SK-N-SH (cell line): ENCODE results near the gene HOXA4. TPM values are rescaled to one million over a fixed set of nuclear protein-coding genes. Genes with fewer than 3 reads are reported as not detected.

ENCODE experiments used
- CTCF ChIA-PET: fragments of 300-600, 350-600 bp; formaldehyde crosslinking; extraction: SDS; loops from one replicate; lab custom pipeline; 2021; lab: Yijun Ruan, JAX
- POLR2A ChIA-PET: fragments of 350-600 bp; sonication (Branson Sonifier 250); formaldehyde crosslinking; extraction: SDS; loops from one replicate; lab custom pipeline; 2020; ENCODE audit warnings: antibody characterized with exemption, inconsistent platforms; lab: Yijun Ruan, JAX
- DNase-seq: peaks from one replicate; pipeline ENCODE4 v3.0.0; 2012
- H2AFZ ChIP-seq: fragments of 200-600 bp; sonication (generic); 2 replicates; pipeline ENCODE4 v1.8.1; 2016; ENCODE audit warnings: antibody characterized with exemption, mild to moderate bottlenecking, low read depth
- H3F3A ChIP-seq: fragments of 200-600 bp; sonication (generic); replicated peaks from 2 replicates; pipeline ENCODE3; 2016; ENCODE audit warnings: antibody characterized with exemption, mild to moderate bottlenecking; ENCODE audit not compliant: insufficient read depth
- H3K27ac ChIP-seq, 2 experiments: fragments of 200-500 bp in 1 of 2; fragments of 200-600 bp in 1 of 2; sonication (Bioruptor generic) in 1 of 2; sonication (generic), shearing (Covaris generic) in 1 of 2; 2 replicates each; pipeline versions ENCODE4 v1.5.1 to v1.6.1; 2014 to 2016; ENCODE audit warnings: low read depth in 2 of 2, inconsistent platforms in 1 of 2, low read length in 1 of 2, mild to moderate bottlenecking in 1 of 2, mixed read lengths in 1 of 2
- H3K27me3 ChIP-seq: fragments of 200-600 bp; sonication (generic), shearing (Covaris generic); 2 replicates; pipeline ENCODE4 v1.6.1; 2016; ENCODE audit warnings: mixed run types; ENCODE audit not compliant: insufficient read depth
- H3K36me3 ChIP-seq, 2 experiments: fragments of 200-500 bp in 1 of 2; fragments of 200-600 bp in 1 of 2; sonication (Bioruptor generic) in 1 of 2; sonication (generic) in 1 of 2; replicated peaks in 1 of 2; 2 replicates each; pipeline versions ENCODE3 to v1.5.1; 2014 to 2016; ENCODE audit warnings: low read length in 1 of 2, mild to moderate bottlenecking in 1 of 2; ENCODE audit not compliant: insufficient read depth in 2 of 2, control insufficient read depth in 1 of 2
- H3K4me1 ChIP-seq, 2 experiments: fragments of 200-500 bp in 1 of 2; fragments of 200-600 bp in 1 of 2; sonication (Bioruptor generic) in 1 of 2; sonication (generic), shearing (Covaris generic) in 1 of 2; 2 replicates each; pipeline versions ENCODE4 v1.5.1 to v1.6.1; 2014 to 2016; ENCODE audit warnings: low read depth in 1 of 2, low read length in 1 of 2, mixed run types in 1 of 2; ENCODE audit not compliant: insufficient read depth in 2 of 2, control insufficient read depth in 1 of 2
- H3K4me2 ChIP-seq: fragments of 200-600 bp; sonication (generic), shearing (Covaris generic); 2 replicates; pipeline ENCODE4 v1.6.1; 2017; ENCODE audit warnings: mixed run types
- H3K4me3 ChIP-seq, 2 experiments: fragments of 200-500 bp in 1 of 2; fragments of 200-600 bp in 1 of 2; sonication (Bioruptor generic) in 1 of 2; sonication (generic), shearing (Covaris generic) in 1 of 2; 2 replicates each; pipeline versions ENCODE4 v1.5.1 to v1.8.1; 2014 to 2016; ENCODE audit warnings: low read depth in 2 of 2, inconsistent platforms in 1 of 2, low read length in 1 of 2, mild to moderate bottlenecking in 1 of 2, mixed read lengths in 1 of 2, moderate library complexity in 1 of 2
- H3K79me2 ChIP-seq: fragments of 200-600 bp; sonication (generic); 2 replicates; pipeline ENCODE4 v1.8.1; 2017; ENCODE audit warnings: mild to moderate bottlenecking; ENCODE audit not compliant: insufficient read depth
- H3K9ac ChIP-seq: fragments of 200-600 bp; sonication (generic); 2 replicates; pipeline ENCODE4 v1.6.1; 2017; ENCODE audit warnings: mixed run types
- H3K9me2 ChIP-seq: fragments of 200-600 bp; sonication (generic); 2 replicates; pipeline ENCODE4 v1.6.1; 2017; ENCODE audit warnings: mixed run types
- H3K9me3 ChIP-seq: fragments of 200-600 bp; sonication (generic); 2 replicates; pipeline ENCODE4 v1.6.1; 2017; ENCODE audit warnings: mixed run types, mild to moderate bottlenecking, moderate library complexity
- H4K20me1 ChIP-seq: fragments of 200-600 bp; sonication (generic); 2 replicates; pipeline ENCODE4 v1.6.1; 2017; ENCODE audit warnings: mild to moderate bottlenecking, mixed run types; ENCODE audit not compliant: insufficient read depth
- EZH2phosphoT487 ChIP-seq: fragments of 200-600 bp; sonication (generic); IDR thresholded peaks from 2 replicates; pipeline ENCODE4 v1.6.1; 2017; ENCODE audit warnings: low read depth, mixed run types, mild to moderate bottlenecking, antibody characterized with exemption, moderate library complexity, borderline replicate concordance
- WGBS: methylation state at CpG from one replicate; pipeline ENCODE4 v1.1.6; 2017; ENCODE audit warnings: low lambda C conversion rate; 5-methylcytosine and 5-hydroxymethylcytosine counted together
- polyA plus RNA-seq, 3 experiments: library from polyadenylated mRNA; depleted of rRNA; stranded (reverse); fragments of >200 nt; gene quantifications; 2 replicates each; pipeline ENCODE4 v1.2.3, GENCODE V29; 2012
- TF ChIP-seq, protein P1 (sequence below): IDR thresholded peaks from 2 replicates; pipeline ENCODE4; 2012
- TF ChIP-seq, protein P2 (sequence below): fragments of 150-350 bp; IDR thresholded peaks from 2 replicates; pipeline ENCODE4 v1.6.1; 2017; ENCODE audit warnings: antibody characterized with exemption, low read length, low read depth, borderline replicate concordance

The HOXA4 gene
- polyA plus RNA-seq, 1 of the 3 experiments (the other 2 are of a cell fraction) = not detected

- no peaks in the 10 kb centered on the region for H3K9me2 ChIP-seq
- H3K27me3 ChIP-seq = peaks cover 100% of the 10 kb centered on the region
- H3K4me3 ChIP-seq = no peak overlapping the region
- no peak overlapping the region for H2AFZ ChIP-seq
- no peaks in the 10 kb centered on the region for H3K79me2 ChIP-seq
- H3K27ac ChIP-seq = no peak overlapping the region
- TF ChIP-seq, protein P1, sequence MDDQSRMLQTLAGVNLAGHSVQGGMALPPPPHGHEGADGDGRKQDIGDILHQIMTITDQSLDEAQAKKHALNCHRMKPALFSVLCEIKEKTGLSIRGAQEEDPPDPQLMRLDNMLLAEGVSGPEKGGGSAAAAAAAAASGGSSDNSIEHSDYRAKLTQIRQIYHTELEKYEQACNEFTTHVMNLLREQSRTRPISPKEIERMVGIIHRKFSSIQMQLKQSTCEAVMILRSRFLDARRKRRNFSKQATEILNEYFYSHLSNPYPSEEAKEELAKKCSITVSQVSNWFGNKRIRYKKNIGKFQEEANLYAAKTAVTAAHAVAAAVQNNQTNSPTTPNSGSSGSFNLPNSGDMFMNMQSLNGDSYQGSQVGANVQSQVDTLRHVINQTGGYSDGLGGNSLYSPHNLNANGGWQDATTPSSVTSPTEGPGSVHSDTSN = no peak
- peak; percentile 77; the same call in 1 of the 2 replicates for TF ChIP-seq EZH2phosphoT487
- no peaks in the 10 kb centered on the region for H3K36me3 ChIP-seq
- WGBS = 15% methylated on average over 30 of the region's 44 CpGs
- no peaks in the 10 kb centered on the region; a peak in 1 of 4 replicates for H3K4me1 ChIP-seq
- no peak overlapping the region for H3K9ac ChIP-seq
- ChIA-PET POLR2A (no interaction called here), CTCF (interaction anchor here (0.6 to 2.0 kb wide), 8 partner anchors 9 to 56 kb away, joined by 3 to 6 read pairs (median 4); partner anchors contain the start of gene HOXA5)
- H4K20me1 ChIP-seq = no peaks in the 10 kb centered on the region
- no peaks in the 10 kb centered on the region for H3F3A ChIP-seq
- peak; percentile 73 for DNase-seq
- peak overlapping the region; percentile 21; the same call in 1 of the 2 replicates for H3K4me2 ChIP-seq
- no peaks in the 10 kb centered on the region for H3K9me3 ChIP-seq
Observed at GRCh38 chr7:27106181-27106900, 24.2 kb downstream of the HOXA4 start.

GRCh38 chr7:27105301-27106031 is 25.1 kb downstream of the HOXA4 start:
- H3K79me2 ChIP-seq = no peaks in the 10 kb centered on the region
- H4K20me1 ChIP-seq = no peaks in the 10 kb centered on the region
- no peaks in the 10 kb centered on the region for H3F3A ChIP-seq
- no peaks in the 10 kb centered on the region; a peak in 1 of 4 replicates for H3K4me1 ChIP-seq
- H3K9me3 ChIP-seq = no peaks in the 10 kb centered on the region
- H3K27me3 ChIP-seq = peaks cover 100% of the 10 kb centered on the region
- no peak for DNase-seq
- no peak overlapping the region for H3K27ac ChIP-seq
- ChIA-PET POLR2A (no interaction called here), CTCF (interaction anchor here (0.6 to 2.0 kb wide), 12 partner anchors 9 to 424 kb away, joined by 3 to 6 read pairs (median 4); partner anchors contain the start of gene HOXA5)
- H3K36me3 ChIP-seq = no peaks in the 10 kb centered on the region
- H3K4me3 ChIP-seq = no peak overlapping the region
- no peak overlapping the region for H2AFZ ChIP-seq
- no peaks in the 10 kb centered on the region for H3K9me2 ChIP-seq
- H3K4me2 ChIP-seq = no peak overlapping the region
- no peak overlapping the region for H3K9ac ChIP-seq
- WGBS = 28% methylated on average over 13 of the region's 13 CpGs
- TF ChIP-seq, protein P2, sequence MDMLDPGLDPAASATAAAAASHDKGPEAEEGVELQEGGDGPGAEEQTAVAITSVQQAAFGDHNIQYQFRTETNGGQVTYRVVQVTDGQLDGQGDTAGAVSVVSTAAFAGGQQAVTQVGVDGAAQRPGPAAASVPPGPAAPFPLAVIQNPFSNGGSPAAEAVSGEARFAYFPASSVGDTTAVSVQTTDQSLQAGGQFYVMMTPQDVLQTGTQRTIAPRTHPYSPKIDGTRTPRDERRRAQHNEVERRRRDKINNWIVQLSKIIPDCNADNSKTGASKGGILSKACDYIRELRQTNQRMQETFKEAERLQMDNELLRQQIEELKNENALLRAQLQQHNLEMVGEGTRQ = no peak
